Measurements from ENCODE around the gene CLTB. TPM values are rescaled to one million over a fixed set of nuclear protein-coding genes. Genes with fewer than 3 reads are reported as not detected.

The CLTB gene
- total and polyA plus RNA-seq, 3 donors from 2014 or later: 60.8 to 107 (median 103) TPM

DNA sequence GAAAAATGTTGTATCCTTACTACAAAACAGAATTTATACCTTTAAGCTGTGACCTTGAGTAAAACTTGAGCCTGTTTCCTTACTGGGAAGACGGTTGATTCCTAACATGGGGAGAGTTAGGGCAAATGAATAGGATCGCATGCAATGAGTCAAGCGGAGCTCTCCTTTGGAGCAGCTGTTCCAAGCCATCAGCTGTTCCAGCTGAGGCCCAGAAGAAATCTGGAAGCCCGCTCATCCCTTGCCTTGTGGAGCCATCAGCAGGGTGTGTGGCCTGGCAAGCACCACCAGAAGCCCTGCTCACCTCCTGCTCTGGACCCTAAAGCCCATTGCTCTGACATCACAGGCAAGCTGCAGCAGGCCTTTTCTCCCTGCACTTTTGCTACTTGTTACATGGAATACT is 62.8 kb downstream of the CLTB start:
- intact Hi-C loops (cut with DNase I; ENCODE audit: low total_unique reads): no loop called here

GRCh38 chr5:176352116-176352878 is 64.0 kb downstream of the CLTB start:
- Histone ChIP-seq H3K36me3 (ENCODE audit: low read depth, missing control alignments) (no peaks in the 10 kb centered on the region), H3K27me3 (no peaks in the 10 kb centered on the region), H3K4me1 (no peaks in the 10 kb centered on the region), H3K27ac (no peak overlapping the region), H3K4me3 (no peak overlapping the region), H3K9me3 (no peaks in the 10 kb centered on the region)
- no peak for DNase-seq
- WGBS, 2 donors: 92% methylated on average over 5 of the region's 5 CpGs
- intact Hi-C loops (cut with DNase I; ENCODE audit: low total_unique reads): no loop called here
- TF ChIP-seq POLR2A (IDR thresholded peaks at IDR 0.05): no peak
- TF ChIP-seq, protein P1, sequence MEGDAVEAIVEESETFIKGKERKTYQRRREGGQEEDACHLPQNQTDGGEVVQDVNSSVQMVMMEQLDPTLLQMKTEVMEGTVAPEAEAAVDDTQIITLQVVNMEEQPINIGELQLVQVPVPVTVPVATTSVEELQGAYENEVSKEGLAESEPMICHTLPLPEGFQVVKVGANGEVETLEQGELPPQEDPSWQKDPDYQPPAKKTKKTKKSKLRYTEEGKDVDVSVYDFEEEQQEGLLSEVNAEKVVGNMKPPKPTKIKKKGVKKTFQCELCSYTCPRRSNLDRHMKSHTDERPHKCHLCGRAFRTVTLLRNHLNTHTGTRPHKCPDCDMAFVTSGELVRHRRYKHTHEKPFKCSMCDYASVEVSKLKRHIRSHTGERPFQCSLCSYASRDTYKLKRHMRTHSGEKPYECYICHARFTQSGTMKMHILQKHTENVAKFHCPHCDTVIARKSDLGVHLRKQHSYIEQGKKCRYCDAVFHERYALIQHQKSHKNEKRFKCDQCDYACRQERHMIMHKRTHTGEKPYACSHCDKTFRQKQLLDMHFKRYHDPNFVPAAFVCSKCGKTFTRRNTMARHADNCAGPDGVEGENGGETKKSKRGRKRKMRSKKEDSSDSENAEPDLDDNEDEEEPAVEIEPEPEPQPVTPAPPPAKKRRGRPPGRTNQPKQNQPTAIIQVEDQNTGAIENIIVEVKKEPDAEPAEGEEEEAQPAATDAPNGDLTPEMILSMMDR (IDR thresholded peaks at IDR 0.05): no peak

More for the DNA sequence above, 62.8 kb downstream of the CLTB start:
- no peak for TF ChIP-seq POLR2A (IDR thresholded peaks at IDR 0.05)
- TF ChIP-seq, protein P1 (IDR thresholded peaks at IDR 0.05): no peak
- WGBS, 2 donors: 91 to 94% methylated on average over 4 of the region's 4 CpGs
- Histone ChIP-seq H3K27me3 (no peaks in the 10 kb centered on the region), H3K9me3 (no peaks in the 10 kb centered on the region), H3K36me3 (ENCODE audit: low read depth, missing control alignments) (no peaks in the 10 kb centered on the region), H3K27ac (no peak overlapping the region), H3K4me1 (no peaks in the 10 kb centered on the region), H3K4me3 (no peak overlapping the region)
- no peak for DNase-seq

DNA sequence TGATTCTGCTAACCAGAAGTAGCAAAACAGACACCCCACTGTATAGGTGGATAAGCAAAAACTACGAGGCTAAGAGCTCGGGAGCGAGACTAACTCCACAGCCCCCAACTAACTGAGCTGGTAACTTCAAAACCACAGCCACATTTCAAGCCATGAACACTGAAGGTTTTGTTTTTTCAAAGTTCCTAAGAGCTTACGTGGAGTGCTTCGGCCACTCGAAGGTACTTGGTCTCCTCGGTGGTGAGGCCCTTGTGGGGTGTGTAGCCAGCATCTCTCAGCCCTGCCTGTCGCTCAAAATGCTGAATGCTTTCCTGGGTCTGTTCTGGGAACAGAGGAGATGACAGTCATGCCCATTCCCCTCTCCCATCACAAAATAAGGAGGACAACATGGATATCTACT is 65.9 kb downstream of the CLTB start:
- H3K27me3 ChIP-seq: no peaks in the 10 kb centered on the region
- no peaks in the 10 kb centered on the region for H3K9me3 ChIP-seq
- no peaks in the 10 kb centered on the region for H3K4me1 ChIP-seq
- H3K4me3 ChIP-seq: no peak overlapping the region
- intact Hi-C loops (cut with DNase I; ENCODE audit: low total_unique reads): no loop called here
- no peak overlapping the region for H3K27ac ChIP-seq
- 90 to 99% methylated on average over 8 of the region's 8 CpGs for WGBS, 2 donors
- H3K36me3 ChIP-seq (ENCODE audit: low read depth, missing control alignments): no peaks in the 10 kb centered on the region
- no peak for TF ChIP-seq POLR2A (IDR thresholded peaks at IDR 0.05)
- TF ChIP-seq, protein P1 (IDR thresholded peaks at IDR 0.05): no peak
- no peak for DNase-seq

DNA sequence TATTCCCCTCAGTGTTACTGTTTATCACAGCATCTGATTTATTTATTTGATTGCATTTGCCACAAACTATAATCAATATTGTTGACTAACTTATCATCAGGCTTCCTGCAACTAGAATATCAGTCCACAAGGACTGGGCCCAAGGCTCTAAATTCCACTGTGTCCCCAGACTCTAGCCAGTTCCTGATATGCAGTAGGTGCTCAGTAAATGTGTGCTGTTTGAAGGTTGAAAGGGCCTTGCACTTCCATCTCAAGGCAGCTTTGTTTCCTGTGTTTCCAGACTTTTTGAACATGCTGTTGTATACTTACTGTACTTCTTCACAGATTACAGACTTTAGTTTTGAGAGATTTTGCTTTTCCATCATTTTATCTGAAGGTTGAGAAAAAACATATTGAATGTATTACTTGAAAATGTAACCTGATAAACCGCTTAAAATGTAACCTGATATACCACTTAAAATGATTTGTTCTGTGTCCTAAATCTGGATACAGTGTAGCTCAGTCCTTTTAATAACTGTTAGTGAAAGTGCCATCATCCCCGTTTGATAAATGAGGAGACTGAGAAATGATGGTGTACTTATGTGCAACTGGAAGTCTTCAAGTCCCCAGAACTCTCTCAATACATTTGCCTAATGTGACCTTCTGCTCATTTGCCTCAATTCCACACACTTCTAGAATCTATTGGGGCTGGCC is 73.4 kb downstream of the CLTB start:
- Histone ChIP-seq H3K27me3 (no peaks in the 10 kb centered on the region), H3K9me3 (no peaks in the 10 kb centered on the region), H3K4me3 (no peak overlapping the region), H3K36me3 (ENCODE audit: low read depth, missing control alignments) (no peaks in the 10 kb centered on the region), H3K27ac (no peak overlapping the region), H3K4me1 (peaks cover 2% of the 10 kb centered on the region)
- DNase-seq: no peak
- 54 to 56% methylated on average over 2 of the region's 2 CpGs for WGBS, 2 donors
- intact Hi-C loops (cut with DNase I; ENCODE audit: low total_unique reads): no loop called here
- TF ChIP-seq POLR2A (IDR thresholded peaks at IDR 0.05): no peak
- TF ChIP-seq, protein P1 (IDR thresholded peaks at IDR 0.05): no peak

MicroRNAs encoded within 50 kb of the gene (microRNA counts, 767-probe panel; counts per million panel counts)
- 0 to 152 counts per million in 2 donors for microRNA hsa-miR-1271-5p

Small RNA genes within 50 kb of the gene (microRNA-seq; reads per million reads assigned to microRNA genes)
- gene MIR1271 (ENCODE audit: borderline number of aligned reads in 2 of 2, borderline replicate concordance in 1 of 2): 0.70 to 6.9 reads per million in 2 donors

Small RNA genes within 50 kb of the gene (small RNA-seq; reads per million reads assigned to genes)
- gene AC010297.1 (0 to 0.09 reads per million in 2 donors), gene MIR1271 (0.64 to 0.66 reads per million in 2 donors)

Other genes starting within 250 kb of the CLTB start
- gene SIMC1, start 178.1 kb downstream of the CLTB start, total RNA-seq: 100 to 1,000 TPM; 106 to 119 TPM
- gene SIMC1, start 178.1 kb downstream of the CLTB start, polyA plus RNA-seq (ENCODE audit: insufficient read depth, low read depth, low replicate concordance): 97.9 TPM
- gene KIAA1191, start 54.8 kb downstream of the CLTB start, total RNA-seq: 10 to 100 TPM; 35.5 to 60.3 TPM
- gene KIAA1191, start 54.8 kb downstream of the CLTB start, polyA plus RNA-seq (ENCODE audit: insufficient read depth, low read depth, low replicate concordance): 34.9 TPM
- 1 to 10 TPM; 5.8 to 8.9 TPM for gene ARL10, start 51.1 kb downstream of the CLTB start, total RNA-seq
- 8.3 TPM for gene ARL10, start 51.1 kb downstream of the CLTB start, polyA plus RNA-seq (ENCODE audit: insufficient read depth, low read depth, low replicate concordance)
- gene NOP16, start 27.9 kb downstream of the CLTB start, total RNA-seq: 10 to 100 TPM; 19.1 to 19.2 TPM
- 23.6 TPM for gene NOP16, start 27.9 kb downstream of the CLTB start, polyA plus RNA-seq (ENCODE audit: insufficient read depth, low read depth, low replicate concordance)
- 100 to 1,000 TPM; 129 to 184 TPM for gene HIGD2A, start 27.8 kb downstream of the CLTB start, total RNA-seq
- 128 TPM for gene HIGD2A, start 27.8 kb downstream of the CLTB start, polyA plus RNA-seq (ENCODE audit: insufficient read depth, low read depth, low replicate concordance)
- 10 to 100 TPM; 53.9 to 57.6 TPM for gene FAF2, start 31.8 kb upstream of the CLTB start, total RNA-seq
- 55.0 TPM for gene FAF2, start 31.8 kb upstream of the CLTB start, polyA plus RNA-seq (ENCODE audit: insufficient read depth, low read depth, low replicate concordance)
- 10 to 100 TPM; 57.2 to 64.7 TPM for gene RNF44, start 120.9 kb upstream of the CLTB start, total RNA-seq
- gene RNF44, start 120.9 kb upstream of the CLTB start, polyA plus RNA-seq (ENCODE audit: insufficient read depth, low read depth, low replicate concordance): 60.1 TPM
- 10 to 100 TPM; 32.0 to 60.5 TPM for gene CDHR2, start 132.8 kb upstream of the CLTB start, total RNA-seq
- gene CDHR2, start 132.8 kb upstream of the CLTB start, polyA plus RNA-seq (ENCODE audit: insufficient read depth, low read depth, low replicate concordance): 39.8 TPM
- gene GPRIN1, start 193.6 kb upstream of the CLTB start, total RNA-seq: 1 to 10 TPM; 5.7 to 8.4 TPM
- 2.5 TPM for gene GPRIN1, start 193.6 kb upstream of the CLTB start, polyA plus RNA-seq (ENCODE audit: insufficient read depth, low read depth, low replicate concordance)
- under 1 TPM; 0.31 to 0.74 TPM for gene SNCB, start 214.0 kb upstream of the CLTB start, total RNA-seq
- gene SNCB, start 214.0 kb upstream of the CLTB start, polyA plus RNA-seq (ENCODE audit: insufficient read depth, low read depth, low replicate concordance): 0.62 TPM
- 1 to 10 TPM in 1 of 2 donors, under 1 TPM in 1; 0.99 to 2.4 TPM for gene EIF4E1B, start 214.1 kb upstream of the CLTB start, total RNA-seq
- 1.0 TPM for gene EIF4E1B, start 214.1 kb upstream of the CLTB start, polyA plus RNA-seq (ENCODE audit: insufficient read depth, low read depth, low replicate concordance)
- 10 to 100 TPM; 31.7 to 51.7 TPM for gene TSPAN17, start 230.9 kb upstream of the CLTB start, total RNA-seq
- gene TSPAN17, start 230.9 kb upstream of the CLTB start, polyA plus RNA-seq (ENCODE audit: insufficient read depth, low read depth, low replicate concordance): 57.0 TPM

All from testis (tissue), 3 donors.